Hematopoietic multipotent progenitor cell treated with erythropoietin and hydrocortisone succinate and interleukin-3 and kit ligand, for 17 days (in vitro differentiated cells): ENCODE measurements around the gene ALDH3B1.

Experiments used
- DNase-seq: peaks from one replicate; pipeline ENCODE4 v3.0.0-alpha.2; 2015; ENCODE audit warnings: low spot score

The ALDH3B1 gene

GRCh38 chr11:68013611-68014156 is 3.6 kb downstream of the ALDH3B1 start:
- DNase-seq = no peak

- DNase-seq = peak; percentile 79
Observed at GRCh38 chr11:68014157-68014946, 4.2 kb downstream of the ALDH3B1 start.

GRCh38 chr11:68014947-68015447 is 4.9 kb downstream of the ALDH3B1 start:
- DNase-seq = no peak

- no peak for DNase-seq
Observed at GRCh38 chr11:68015467-68015866, 5.3 kb downstream of the ALDH3B1 start.

- DNase-seq = no peak
Observed at GRCh38 chr11:68016161-68016903, 6.2 kb downstream of the ALDH3B1 start.

- no peak for DNase-seq
Observed at GRCh38 chr11:68016904-68017817, 7.0 kb downstream of the ALDH3B1 start.

GRCh38 chr11:68017980-68018729 is 8.0 kb downstream of the ALDH3B1 start:
- no peak for DNase-seq

- no peak for DNase-seq
Observed at GRCh38 chr11:68018730-68019190, 8.6 kb downstream of the ALDH3B1 start.

- no peak for DNase-seq
Observed at GRCh38 chr11:68019486-68019885, 9.4 kb downstream of the ALDH3B1 start.

GRCh38 chr11:68020575-68020974 is 10.4 kb downstream of the ALDH3B1 start:
- no peak for DNase-seq

GRCh38 chr11:68021167-68021787 is 11.2 kb downstream of the ALDH3B1 start:
- DNase-seq = no peak

- no peak for DNase-seq
Observed at GRCh38 chr11:68022531-68022930, 12.4 kb downstream of the ALDH3B1 start.

GRCh38 chr11:68024508-68024907 is 14.4 kb downstream of the ALDH3B1 start:
- no peak for DNase-seq

GRCh38 chr11:68025047-68025446 is 14.9 kb downstream of the ALDH3B1 start:
- peak; percentile 31 for DNase-seq

GRCh38 chr11:68026391-68027105 is 16.4 kb downstream of the ALDH3B1 start:
- no peak for DNase-seq

GRCh38 chr11:68027667-68028066 is 17.5 kb downstream of the ALDH3B1 start:
- no peak for DNase-seq

GRCh38 chr11:68028802-68029545 is 18.8 kb downstream of the ALDH3B1 start:
- no peak for DNase-seq

GRCh38 chr11:68030318-68031143 is 20.4 kb downstream of the ALDH3B1 start, which contains the start of gene NDUFS8:
TSS of gene NDUFS8 (plus strand) at chr11:68030681. CDS start at chr11:68032152, 1,471 bp downstream.
- DNase-seq = peak; percentile 99
